Keratinocyte (primary cell): ENCODE results near the gene ARHGAP24. TPM values are rescaled to one million over a fixed set of nuclear protein-coding genes. Genes with fewer than 3 reads are reported as not detected.
A peak's percentile ranks its signal among the peaks of the same experiment; 100 is the strongest.

Experiments used
- DNase-seq: peaks from one replicate; pipeline ENCODE4 v3.0.0-alpha.2; 2011; ENCODE audit warnings: low read depth, missing footprints, low spot score
- FAIRE-seq: peaks from 2 replicates; lab custom pipeline; 2011; peaks lifted over from hg19 to GRCh38; lab: Jason Lieb, UNC
- H2AFZ ChIP-seq: 2 replicates; pipeline ENCODE4 v1.6.0; 2012; ENCODE audit warnings: low read length, control low read depth, inconsistent platforms; ENCODE audit not compliant: control insufficient read depth
- H3K27ac ChIP-seq: 2 replicates; pipeline ENCODE4 v1.5.1; 2011; ENCODE audit warnings: low read length; ENCODE audit not compliant: control insufficient read depth, insufficient read depth
- H3K27me3 ChIP-seq: 3 replicates; pipeline ENCODE4 v1.6.0; 2011; ENCODE audit warnings: low read length; ENCODE audit not compliant: control insufficient read depth, insufficient read depth; ENCODE audit errors: extremely low read depth
- H3K36me3 ChIP-seq, 2 experiments: 2 replicates in 1 of 2; 3 replicates in 1 of 2; pipeline ENCODE4 v1.5.1; 2011; ENCODE audit warnings: low read length in 2 of 2, mild to moderate bottlenecking in 1 of 2; ENCODE audit not compliant: control insufficient read depth in 2 of 2, insufficient read depth in 2 of 2; ENCODE audit errors: extremely low read depth in 1 of 2
- H3K4me1 ChIP-seq: 3 replicates; pipeline ENCODE4 v1.5.1; 2011; ENCODE audit warnings: low read length; ENCODE audit not compliant: control insufficient read depth, insufficient read depth; ENCODE audit errors: extremely low read depth
- H3K4me2 ChIP-seq: 3 replicates; pipeline ENCODE4 v1.6.0; 2011; ENCODE audit warnings: low read depth, low read length; ENCODE audit not compliant: control insufficient read depth, insufficient read depth; ENCODE audit errors: extremely low read depth
- H3K4me3 ChIP-seq, 3 experiments: fragments of 200-600 bp in 1 of 3; sonication (generic) in 1 of 3; 2 replicates in 2 of 3; 3 replicates in 1 of 3; pipeline ENCODE4 v1.5.1; 2011 to 2016; ENCODE audit warnings: low read length in 3 of 3, mild to moderate bottlenecking in 3 of 3, control low read depth in 2 of 3, inconsistent platforms in 1 of 3, low read depth in 1 of 3, mixed read lengths in 1 of 3, mixed run types in 1 of 3, moderate library complexity in 1 of 3; ENCODE audit not compliant: control insufficient read depth in 2 of 3, insufficient read depth in 2 of 3; ENCODE audit errors: extremely low read depth in 1 of 3
- H3K79me2 ChIP-seq: 2 replicates; pipeline ENCODE4 v1.6.0; 2012; ENCODE audit warnings: low read length; ENCODE audit not compliant: control insufficient read depth, insufficient read depth
- H3K9ac ChIP-seq: 3 replicates; pipeline ENCODE4 v1.6.0; 2011; ENCODE audit warnings: low read length; ENCODE audit not compliant: control insufficient read depth, insufficient read depth; ENCODE audit errors: extremely low read depth
- H3K9me1 ChIP-seq: 3 replicates; pipeline ENCODE4 v1.6.0; 2011; ENCODE audit warnings: low read length; ENCODE audit not compliant: control insufficient read depth, insufficient read depth; ENCODE audit errors: extremely low read depth
- H3K9me3 ChIP-seq: 2 replicates; pipeline ENCODE4 v1.5.1; 2012; ENCODE audit warnings: low read depth, low read length; ENCODE audit not compliant: control insufficient read depth
- H4K20me1 ChIP-seq: 3 replicates; pipeline ENCODE4 v1.6.0; 2011; ENCODE audit warnings: low read length; ENCODE audit not compliant: control insufficient read depth, insufficient read depth; ENCODE audit errors: extremely low read depth
- CTCF ChIP-seq, 3 experiments: IDR thresholded peaks in 1 of 3; conservative IDR thresholded peaks in 1 of 3; optimal IDR thresholded peaks in 1 of 3; 2 replicates in 2 of 3; 3 replicates in 1 of 3; pipeline versions ENCODE3 to v1.5.1; 2011; ENCODE audit warnings: low read length in 3 of 3, mild to moderate bottlenecking in 3 of 3, moderate library complexity in 2 of 3, control low read depth in 1 of 3, inconsistent platforms in 1 of 3; ENCODE audit not compliant: insufficient read depth in 2 of 3; ENCODE audit errors: extremely low read depth in 1 of 3
- EZH2 ChIP-seq: IDR thresholded peaks from one replicate; pipeline ENCODE4 v1.6.1; 2012; ENCODE audit warnings: inconsistent platforms, mild to moderate bottlenecking, low read length, moderate library complexity
- dilution Hi-C: fragments of 300-500 bp; cut with MboI; formaldehyde crosslinking; loops from one replicate; pipeline ENCODE4 v1.7.0; 2020; ENCODE audit warnings: low sequenced_read_pairs; ENCODE audit not compliant: extremely low pct_ligation_motif_present
- polyA plus RNA-seq, 5 experiments: library from polyadenylated mRNA; depleted of rRNA in 3 of 5; stranded (reverse) in 3 of 5; stranded (forward) in 1 of 5; unstranded in 1 of 5; fragments of >200 nt; gene quantifications; 1 replicate in 1 of 5; 2 replicates in 3 of 5; 3 replicates in 1 of 5; pipeline versions ENCODE4 v1.2.1 to v1.2.3, GENCODE V29; 2011 to 2012; ENCODE audit warnings: missing spikeins in 2 of 5, low read depth in 1 of 5, low replicate concordance in 1 of 5

The ARHGAP24 gene
- polyA plus RNA-seq, 1 donor (not counting 4 experiments of a cell fraction or from before 2014, with no cell fraction given): 0.87 TPM

GRCh38 chr4:85993641-85994040 is 518.7 kb downstream of the ARHGAP24 start:
- Histone ChIP-seq H4K20me1 (no peaks in the 10 kb centered on the region), H3K4me2 (no peak overlapping the region), H3K9ac (no peak overlapping the region), H2AFZ (no peak overlapping the region), H3K27me3 (no peaks in the 10 kb centered on the region), H3K27ac (no peak overlapping the region), H3K4me1 (no peaks in the 10 kb centered on the region), H3K9me3 (no peaks in the 10 kb centered on the region), H3K4me3 (no peak overlapping the region), H3K36me3 (no peaks in the 10 kb centered on the region), H3K9me1 (no peaks in the 10 kb centered on the region), H3K79me2 (no peaks in the 10 kb centered on the region)
- FAIRE-seq (peak; percentile 5), DNase-seq (no peak)
- dilution Hi-C loops: no loop called here
- TF ChIP-seq CTCF (optimal IDR thresholded peaks at IDR 0.05 in 1 of 3, IDR thresholded peaks at IDR 0.05 in 1 of 3, conservative IDR thresholded peaks at IDR 0.05 in 1 of 3; ENCODE audit: extremely low read depth in 1 of 3, insufficient read depth in 2 of 3, low read length in 3 of 3): no peak
- no peak for TF ChIP-seq EZH2

- Histone ChIP-seq H3K27me3 (no peaks in the 10 kb centered on the region), H3K27ac (no peak overlapping the region), H3K79me2 (no peaks in the 10 kb centered on the region), H2AFZ (no peak overlapping the region), H3K36me3 (no peaks in the 10 kb centered on the region), H3K9ac (no peak overlapping the region), H3K9me3 (no peaks in the 10 kb centered on the region), H4K20me1 (no peaks in the 10 kb centered on the region), H3K4me1 (no peaks in the 10 kb centered on the region), H3K4me3 (no peak overlapping the region), H3K4me2 (no peak overlapping the region), H3K9me1 (no peaks in the 10 kb centered on the region)
- DNase-seq (no peak), FAIRE-seq (no peak)
- dilution Hi-C loops: no loop called here
- no peak for TF ChIP-seq CTCF (optimal IDR thresholded peaks at IDR 0.05 in 1 of 3, IDR thresholded peaks at IDR 0.05 in 1 of 3, conservative IDR thresholded peaks at IDR 0.05 in 1 of 3; ENCODE audit: extremely low read depth in 1 of 3, insufficient read depth in 2 of 3, low read length in 3 of 3)
- no peak for TF ChIP-seq EZH2
These were observed 519.6 kb downstream of the ARHGAP24 start for GRCh38 chr4:85994576-85994975.
